ENCODE measurements around the gene SEC14L2.

GRCh38 chr22:30404307-30404706, 7.5 kb downstream of the SEC14L2 start:
- TF ChIP-seq CTCF (conservative IDR thresholded peaks at IDR 0.05) = no peak
- TF ChIP-seq EZH2 (IDR thresholded peaks at IDR 0.05; ENCODE audit: low read depth) = no peak
